Fibroblast of peridontal ligament (primary cell): Measurements from ENCODE around the gene LILRA5.
"Not testable (repeated sequence)": the region's sequence is repeated elsewhere in the genome, so short reads cannot be mapped to it uniquely, and the experiment has no call there.

ENCODE experiments used
- DNase-seq: peaks from one replicate; pipeline ENCODE4 v3.0.0-alpha.2; 2010; ENCODE audit errors: extremely low read depth

LILRA5 gene

GRCh38 chr19:54312436-54313377 is at the start of gene LILRA5:
Gene LILRA5 (minus strand): TSS chr19:54313166. CDS start chr19:54313019, 147 bp downstream.
- no peak for DNase-seq

GRCh38 chr19:54361680-54362422 is 48.9 kb upstream of the LILRA5 start:
- DNase-seq, result not testable (repeated sequence)

GRCh38 chr19:54359149-54359820 is 46.3 kb upstream of the LILRA5 start:
- not testable (repeated sequence) for DNase-seq

GRCh38 chr19:54357381-54357780 is 44.4 kb upstream of the LILRA5 start:
- no peak for DNase-seq

- DNase-seq, result no peak
These were observed 43.6 kb upstream of the LILRA5 start for GRCh38 chr19:54356444-54357056.

GRCh38 chr19:54355675-54356074 is 42.7 kb upstream of the LILRA5 start:
- no peak for DNase-seq

- no peak for DNase-seq
These were observed 41.8 kb upstream of the LILRA5 start for GRCh38 chr19:54354761-54355160.

GRCh38 chr19:54352546-54352945 is 39.6 kb upstream of the LILRA5 start:
- no peak for DNase-seq

- no peak for DNase-seq
These were observed 39.1 kb upstream of the LILRA5 start for GRCh38 chr19:54352041-54352440.

GRCh38 chr19:54351474-54351873 is 38.5 kb upstream of the LILRA5 start:
- DNase-seq, result no peak

GRCh38 chr19:54345938-54346386 is 33.0 kb upstream of the LILRA5 start:
- DNase-seq, result no peak

GRCh38 chr19:54343868-54344267 is 30.9 kb upstream of the LILRA5 start:
- DNase-seq, result no peak

GRCh38 chr19:54341295-54341694 is 28.3 kb upstream of the LILRA5 start:
- no peak for DNase-seq

- DNase-seq, result no peak
These were observed 26.8 kb upstream of the LILRA5 start for GRCh38 chr19:54339646-54340358.

- no peak for DNase-seq
These were observed 25.6 kb upstream of the LILRA5 start for GRCh38 chr19:54338521-54338920.

- no peak for DNase-seq
These were observed 24.9 kb upstream of the LILRA5 start for GRCh38 chr19:54337858-54338230.

GRCh38 chr19:54336893-54337857 is 24.2 kb upstream of the LILRA5 start:
- no peak for DNase-seq

GRCh38 chr19:54335979-54336892 is 23.3 kb upstream of the LILRA5 start:
- no peak for DNase-seq

- DNase-seq, result no peak
These were observed 22.2 kb upstream of the LILRA5 start for GRCh38 chr19:54335164-54335563.
